ENCODE data around the gene MVB12B.

MVB12B gene

DNA sequence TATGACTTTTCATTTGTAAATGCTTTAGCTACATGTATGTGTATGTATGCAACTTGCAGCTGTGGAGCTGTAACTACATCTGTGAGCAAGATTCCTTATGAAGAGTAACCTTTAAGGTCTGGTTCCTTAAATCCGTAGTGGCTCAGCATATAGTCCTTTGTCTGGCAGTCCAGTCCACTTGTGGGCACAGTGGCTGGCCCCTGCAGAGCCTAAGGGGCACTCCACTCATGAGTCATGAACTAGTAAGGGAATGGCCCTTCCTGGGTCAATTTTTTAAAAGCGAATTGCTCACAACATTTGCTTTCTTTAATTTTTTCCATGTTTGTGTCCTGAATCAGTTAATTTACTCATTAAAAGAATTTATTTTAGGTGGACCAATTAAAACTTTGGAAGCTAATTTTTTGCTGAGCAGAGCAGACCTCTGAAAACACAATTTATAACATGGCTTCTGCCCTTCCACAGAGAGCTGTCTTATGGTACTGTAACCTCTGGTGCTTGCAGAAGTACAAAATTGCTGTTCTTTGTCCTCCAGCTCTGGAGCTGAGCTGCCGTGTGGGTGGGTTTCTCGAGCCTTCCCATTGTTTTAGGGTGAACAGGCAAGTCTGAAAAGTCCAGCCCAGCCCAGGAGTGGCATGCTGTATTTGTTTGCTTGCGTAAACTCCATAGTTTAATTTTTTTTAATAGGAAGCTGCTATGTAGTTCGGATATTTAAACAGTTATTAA lies 110.1 kb downstream of the MVB12B start:
- TF ChIP-seq TEAD4 (IDR thresholded peaks at IDR 0.05) (no peak), YY1 (IDR thresholded peaks at IDR 0.05; ENCODE audit: low read depth) (no peak), FOXM1 (IDR thresholded peaks at IDR 0.05; ENCODE audit: borderline replicate concordance, low read depth) (no peak), RAD21 (IDR thresholded peaks at IDR 0.05; ENCODE audit: low read depth) (no peak), EGR1 (IDR thresholded peaks at IDR 0.05) (no peak), ZBTB7A (IDR thresholded peaks at IDR 0.05; ENCODE audit: low read depth) (no peak), TAF1 (IDR thresholded peaks at IDR 0.05; ENCODE audit: low read depth) (no peak), NFIC (IDR thresholded peaks at IDR 0.05) (no peak), TCF12 (IDR thresholded peaks at IDR 0.05; ENCODE audit: low read depth) (no peak), CREB1 (IDR thresholded peaks at IDR 0.05; ENCODE audit: low read depth) (no peak), CEBPB (IDR thresholded peaks at IDR 0.05) (no peak), EP300 (IDR thresholded peaks at IDR 0.05; ENCODE audit: borderline replicate concordance) (no peak)
- TF ChIP-seq, protein P1, sequence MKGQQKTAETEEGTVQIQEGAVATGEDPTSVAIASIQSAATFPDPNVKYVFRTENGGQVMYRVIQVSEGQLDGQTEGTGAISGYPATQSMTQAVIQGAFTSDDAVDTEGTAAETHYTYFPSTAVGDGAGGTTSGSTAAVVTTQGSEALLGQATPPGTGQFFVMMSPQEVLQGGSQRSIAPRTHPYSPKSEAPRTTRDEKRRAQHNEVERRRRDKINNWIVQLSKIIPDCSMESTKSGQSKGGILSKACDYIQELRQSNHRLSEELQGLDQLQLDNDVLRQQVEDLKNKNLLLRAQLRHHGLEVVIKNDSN (IDR thresholded peaks at IDR 0.05): no peak
- TF ChIP-seq, protein P2, sequence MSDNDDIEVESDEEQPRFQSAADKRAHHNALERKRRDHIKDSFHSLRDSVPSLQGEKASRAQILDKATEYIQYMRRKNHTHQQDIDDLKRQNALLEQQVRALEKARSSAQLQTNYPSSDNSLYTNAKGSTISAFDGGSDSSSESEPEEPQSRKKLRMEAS (IDR thresholded peaks at IDR 0.05): no peak
- TF ChIP-seq, protein P3, sequence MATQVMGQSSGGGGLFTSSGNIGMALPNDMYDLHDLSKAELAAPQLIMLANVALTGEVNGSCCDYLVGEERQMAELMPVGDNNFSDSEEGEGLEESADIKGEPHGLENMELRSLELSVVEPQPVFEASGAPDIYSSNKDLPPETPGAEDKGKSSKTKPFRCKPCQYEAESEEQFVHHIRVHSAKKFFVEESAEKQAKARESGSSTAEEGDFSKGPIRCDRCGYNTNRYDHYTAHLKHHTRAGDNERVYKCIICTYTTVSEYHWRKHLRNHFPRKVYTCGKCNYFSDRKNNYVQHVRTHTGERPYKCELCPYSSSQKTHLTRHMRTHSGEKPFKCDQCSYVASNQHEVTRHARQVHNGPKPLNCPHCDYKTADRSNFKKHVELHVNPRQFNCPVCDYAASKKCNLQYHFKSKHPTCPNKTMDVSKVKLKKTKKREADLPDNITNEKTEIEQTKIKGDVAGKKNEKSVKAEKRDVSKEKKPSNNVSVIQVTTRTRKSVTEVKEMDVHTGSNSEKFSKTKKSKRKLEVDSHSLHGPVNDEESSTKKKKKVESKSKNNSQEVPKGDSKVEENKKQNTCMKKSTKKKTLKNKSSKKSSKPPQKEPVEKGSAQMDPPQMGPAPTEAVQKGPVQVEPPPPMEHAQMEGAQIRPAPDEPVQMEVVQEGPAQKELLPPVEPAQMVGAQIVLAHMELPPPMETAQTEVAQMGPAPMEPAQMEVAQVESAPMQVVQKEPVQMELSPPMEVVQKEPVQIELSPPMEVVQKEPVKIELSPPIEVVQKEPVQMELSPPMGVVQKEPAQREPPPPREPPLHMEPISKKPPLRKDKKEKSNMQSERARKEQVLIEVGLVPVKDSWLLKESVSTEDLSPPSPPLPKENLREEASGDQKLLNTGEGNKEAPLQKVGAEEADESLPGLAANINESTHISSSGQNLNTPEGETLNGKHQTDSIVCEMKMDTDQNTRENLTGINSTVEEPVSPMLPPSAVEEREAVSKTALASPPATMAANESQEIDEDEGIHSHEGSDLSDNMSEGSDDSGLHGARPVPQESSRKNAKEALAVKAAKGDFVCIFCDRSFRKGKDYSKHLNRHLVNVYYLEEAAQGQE (IDR thresholded peaks at IDR 0.05; ENCODE audit: low read depth): no peak

DNA sequence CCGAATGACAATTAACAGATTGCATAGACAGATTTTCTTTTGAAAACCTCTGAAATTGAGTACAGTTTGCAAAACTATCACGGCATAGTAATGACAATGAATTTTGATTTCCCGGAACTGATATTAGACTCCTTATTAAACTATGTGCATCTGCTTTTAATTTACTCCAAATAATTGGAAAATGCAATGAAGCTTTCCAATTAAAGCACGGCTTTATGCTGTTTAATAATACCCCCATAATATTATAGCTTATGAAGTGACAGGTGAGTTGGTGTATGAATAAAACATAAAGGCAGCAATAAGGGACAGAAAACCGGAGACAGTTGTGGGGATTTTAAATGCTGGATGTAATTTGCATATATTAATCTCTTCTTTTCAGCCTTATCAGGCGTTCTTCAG lies 110.6 kb downstream of the MVB12B start:
- no peak for TF ChIP-seq ZBTB7A (IDR thresholded peaks at IDR 0.05; ENCODE audit: low read depth)
- TF ChIP-seq RAD21 (IDR thresholded peaks at IDR 0.05; ENCODE audit: low read depth): no peak
- TF ChIP-seq NFIC (IDR thresholded peaks at IDR 0.05): no peak
- TF ChIP-seq CREB1 (IDR thresholded peaks at IDR 0.05; ENCODE audit: low read depth): no peak
- no peak for TF ChIP-seq EGR1 (IDR thresholded peaks at IDR 0.05)

DNA sequence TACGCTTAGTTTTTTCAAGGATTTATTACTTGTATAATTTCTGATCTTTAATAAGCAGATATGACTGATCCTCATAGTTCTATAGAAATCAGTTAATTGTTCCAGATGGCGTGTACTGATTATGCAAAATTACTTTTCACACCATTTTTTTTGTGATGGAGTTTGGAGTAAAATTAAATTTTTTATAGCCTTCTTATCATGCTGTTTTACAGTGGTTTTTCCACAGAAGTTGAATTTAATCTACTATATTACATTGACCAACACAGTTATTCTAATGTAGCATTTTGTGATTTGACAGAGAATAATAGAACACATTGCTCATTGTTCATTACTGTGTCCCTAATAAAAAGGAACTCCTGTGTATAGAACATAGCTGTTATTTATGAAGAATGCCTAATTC lies 111.1 kb downstream of the MVB12B start:
- no peak for TF ChIP-seq CEBPB (IDR thresholded peaks at IDR 0.05)

GRCh38 chr9:126438741-126439401 lies 112.2 kb downstream of the MVB12B start:
- TF ChIP-seq CREB1 (IDR thresholded peaks at IDR 0.05; ENCODE audit: low read depth) (no peak), TEAD4 (IDR thresholded peaks at IDR 0.05) (no peak), YY1 (IDR thresholded peaks at IDR 0.05; ENCODE audit: low read depth) (no peak), EP300 (IDR thresholded peaks at IDR 0.05; ENCODE audit: borderline replicate concordance) (no peak), RAD21 (IDR thresholded peaks at IDR 0.05; ENCODE audit: low read depth) (no peak), TCF12 (IDR thresholded peaks at IDR 0.05; ENCODE audit: low read depth) (no peak), ZBTB7A (IDR thresholded peaks at IDR 0.05; ENCODE audit: low read depth) (no peak), NFIC (IDR thresholded peaks at IDR 0.05) (no peak), FOXM1 (IDR thresholded peaks at IDR 0.05; ENCODE audit: borderline replicate concordance, low read depth) (no peak), CEBPB (IDR thresholded peaks at IDR 0.05) (no peak), EGR1 (IDR thresholded peaks at IDR 0.05) (no peak), TAF1 (IDR thresholded peaks at IDR 0.05; ENCODE audit: low read depth) (no peak)
- TF ChIP-seq, protein P2 (IDR thresholded peaks at IDR 0.05): no peak
- TF ChIP-seq, protein P3 (IDR thresholded peaks at IDR 0.05; ENCODE audit: low read depth): no peak
- TF ChIP-seq, protein P1 (IDR thresholded peaks at IDR 0.05): no peak

- TF ChIP-seq CEBPB (IDR thresholded peaks at IDR 0.05) (no peak), FOXM1 (IDR thresholded peaks at IDR 0.05; ENCODE audit: borderline replicate concordance, low read depth) (no peak), NFIC (IDR thresholded peaks at IDR 0.05) (no peak), ZBTB7A (IDR thresholded peaks at IDR 0.05; ENCODE audit: low read depth) (no peak), TAF1 (IDR thresholded peaks at IDR 0.05; ENCODE audit: low read depth) (no peak), YY1 (IDR thresholded peaks at IDR 0.05; ENCODE audit: low read depth) (no peak), TCF12 (IDR thresholded peaks at IDR 0.05; ENCODE audit: low read depth) (no peak), EGR1 (IDR thresholded peaks at IDR 0.05) (no peak), EP300 (IDR thresholded peaks at IDR 0.05; ENCODE audit: borderline replicate concordance) (no peak), TEAD4 (IDR thresholded peaks at IDR 0.05) (no peak), RAD21 (IDR thresholded peaks at IDR 0.05; ENCODE audit: low read depth) (no peak), CREB1 (IDR thresholded peaks at IDR 0.05; ENCODE audit: low read depth) (no peak)
- TF ChIP-seq, protein P2 (IDR thresholded peaks at IDR 0.05): no peak
- TF ChIP-seq, protein P1 (IDR thresholded peaks at IDR 0.05): no peak
- TF ChIP-seq, protein P3 (IDR thresholded peaks at IDR 0.05; ENCODE audit: low read depth): no peak
Observed at GRCh38 chr9:126439402-126439765, 112.8 kb downstream of the MVB12B start.

Data from Ishikawa (cell line).